ENCODE results near the gene NPAS3.

The NPAS3 gene

GRCh38 chr14:33680873-33681272 is 742.2 kb downstream of the NPAS3 start:
- Histone ChIP-seq H3K9me2 (replicated peaks; ENCODE audit: insufficient read depth, low read length) (no peaks in the 10 kb centered on the region), H3K4me3 (ENCODE audit: low read length) (no peak overlapping the region), H2AFZ (ENCODE audit: low read length) (no peak overlapping the region), H3K27me3 (replicated peaks; ENCODE audit: insufficient read depth, low read length) (no peaks in the 10 kb centered on the region), H4K20me1 (ENCODE audit: insufficient read depth, low read length) (no peaks in the 10 kb centered on the region), H3K27ac (ENCODE audit: low read length) (no peak overlapping the region), H3K36me3 (replicated peaks; ENCODE audit: insufficient read depth, low read length) (no peaks in the 10 kb centered on the region), H3K79me2 (ENCODE audit: low read length) (no peaks in the 10 kb centered on the region), H3K9ac (ENCODE audit: low read length) (no peak overlapping the region), H3F3A (ENCODE audit: insufficient read depth, low read length) (no peaks in the 10 kb centered on the region), H3K9me3 (replicated peaks; ENCODE audit: insufficient read depth, low read length) (no peaks in the 10 kb centered on the region), H3K4me2 (ENCODE audit: low read depth, low read length) (no peak overlapping the region), H3K4me1 (ENCODE audit: low read length) (no peaks in the 10 kb centered on the region)
- TF ChIP-seq EZH2phosphoT487 (IDR thresholded peaks at IDR 0.05; ENCODE audit: low read length) (no peak), CTCF (IDR thresholded peaks at IDR 0.05; ENCODE audit: low read length) (no peak), EZH2 (optimal IDR thresholded peaks at IDR 0.05; ENCODE audit: low read depth, low read length) (no peak)
- no peak for DNase-seq

GRCh38 chr14:33682760-33683159 is 744.1 kb downstream of the NPAS3 start:
- Histone ChIP-seq H3K4me3 (ENCODE audit: low read length) (no peak overlapping the region), H3F3A (ENCODE audit: insufficient read depth, low read length) (no peaks in the 10 kb centered on the region), H3K4me2 (ENCODE audit: low read depth, low read length) (no peak overlapping the region), H3K27me3 (replicated peaks; ENCODE audit: insufficient read depth, low read length) (no peaks in the 10 kb centered on the region), H3K36me3 (replicated peaks; ENCODE audit: insufficient read depth, low read length) (no peaks in the 10 kb centered on the region), H3K9me3 (replicated peaks; ENCODE audit: insufficient read depth, low read length) (no peaks in the 10 kb centered on the region), H4K20me1 (ENCODE audit: insufficient read depth, low read length) (no peaks in the 10 kb centered on the region), H3K9ac (ENCODE audit: low read length) (no peak overlapping the region), H3K9me2 (replicated peaks; ENCODE audit: insufficient read depth, low read length) (no peaks in the 10 kb centered on the region), H3K4me1 (ENCODE audit: low read length) (no peaks in the 10 kb centered on the region), H3K79me2 (ENCODE audit: low read length) (no peaks in the 10 kb centered on the region), H3K27ac (ENCODE audit: low read length) (no peak overlapping the region), H2AFZ (ENCODE audit: low read length) (no peak overlapping the region)
- DNase-seq, result no peak
- TF ChIP-seq CTCF (IDR thresholded peaks at IDR 0.05; ENCODE audit: low read length), result no peak
- no peak for TF ChIP-seq EZH2 (optimal IDR thresholded peaks at IDR 0.05; ENCODE audit: low read depth, low read length)
- TF ChIP-seq EZH2phosphoT487 (IDR thresholded peaks at IDR 0.05; ENCODE audit: low read length), result no peak

- Histone ChIP-seq H2AFZ (ENCODE audit: low read length) (no peak overlapping the region), H3K27me3 (replicated peaks; ENCODE audit: insufficient read depth, low read length) (no peaks in the 10 kb centered on the region), H3K36me3 (replicated peaks; ENCODE audit: insufficient read depth, low read length) (no peaks in the 10 kb centered on the region), H3F3A (ENCODE audit: insufficient read depth, low read length) (no peaks in the 10 kb centered on the region), H3K79me2 (ENCODE audit: low read length) (no peaks in the 10 kb centered on the region), H3K27ac (ENCODE audit: low read length) (no peak overlapping the region), H4K20me1 (ENCODE audit: insufficient read depth, low read length) (no peaks in the 10 kb centered on the region), H3K9me2 (replicated peaks; ENCODE audit: insufficient read depth, low read length) (no peaks in the 10 kb centered on the region), H3K9me3 (replicated peaks; ENCODE audit: insufficient read depth, low read length) (no peaks in the 10 kb centered on the region), H3K4me1 (ENCODE audit: low read length) (no peaks in the 10 kb centered on the region), H3K4me3 (ENCODE audit: low read length) (no peak overlapping the region), H3K9ac (ENCODE audit: low read length) (no peak overlapping the region), H3K4me2 (ENCODE audit: low read depth, low read length) (no peak overlapping the region)
- DNase-seq, result no peak
- TF ChIP-seq CTCF (IDR thresholded peaks at IDR 0.05; ENCODE audit: low read length) (no peak), EZH2 (optimal IDR thresholded peaks at IDR 0.05; ENCODE audit: low read depth, low read length) (no peak), EZH2phosphoT487 (IDR thresholded peaks at IDR 0.05; ENCODE audit: low read length) (no peak)
Observed at GRCh38 chr14:33685026-33685425, 746.3 kb downstream of the NPAS3 start.
